GM19324 (cell line): ENCODE results near the gene NKX6-2.

Experiments
- ATAC-seq: cut with Tn5 transposase; IDR thresholded peaks from one replicate; pipeline ENCODE4 v1.9.1; 2021; ENCODE audit warnings: mild to moderate bottlenecking, moderate library complexity; ENCODE audit not compliant: unreplicated experiment, low FRiP score

The NKX6-2 gene

DNA sequence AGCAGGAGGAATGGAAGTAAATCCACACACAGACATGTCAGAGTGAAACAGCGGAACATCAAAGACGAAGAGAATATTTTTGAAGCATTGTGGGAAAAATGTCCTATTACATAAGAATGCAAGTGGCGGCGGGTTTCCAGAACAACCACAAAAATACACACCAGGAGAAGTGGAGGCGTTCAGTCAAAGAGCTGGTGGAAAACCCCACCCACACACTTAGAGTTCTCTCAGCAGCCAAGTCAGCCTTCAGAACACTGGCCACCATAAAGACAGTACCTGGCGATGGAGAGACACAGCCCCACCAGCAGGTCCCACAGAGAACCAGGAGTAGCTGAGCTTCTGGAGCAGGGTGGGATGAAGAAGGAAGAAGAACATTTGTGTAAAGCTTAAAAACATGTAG is 23.7 kb downstream of the NKX6-2 start:
- ATAC-seq: no peak

DNA sequence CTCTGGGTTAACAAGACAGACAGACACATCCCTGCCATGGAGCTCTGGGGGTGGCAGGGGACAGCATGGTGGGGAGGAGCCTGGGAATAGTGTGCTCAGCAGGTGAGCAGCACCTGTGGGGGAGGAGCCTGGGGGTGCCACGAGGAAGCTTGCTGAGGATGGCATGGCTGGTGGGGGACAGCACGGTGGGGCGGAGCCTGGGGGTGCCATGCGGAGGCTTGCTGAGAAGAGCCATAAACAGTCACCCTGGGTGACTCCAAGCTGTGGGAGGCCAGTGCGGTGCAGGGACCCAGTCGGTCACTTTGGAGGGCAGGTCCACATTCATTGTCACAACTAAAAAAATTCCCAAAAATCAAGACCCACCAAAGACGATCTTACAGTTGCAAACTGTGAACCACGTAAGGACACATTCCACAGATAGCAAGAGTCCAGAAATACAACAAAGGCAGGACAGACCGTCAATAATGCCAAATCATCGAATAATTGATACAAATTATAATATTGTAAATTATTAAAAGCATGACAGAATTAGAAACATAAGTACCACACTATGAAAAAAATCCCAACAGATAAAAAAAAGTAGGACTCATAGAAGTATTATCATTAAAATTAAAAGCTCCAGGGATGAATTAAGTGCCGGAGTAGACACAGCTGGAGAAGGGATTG is 24.4 kb downstream of the NKX6-2 start:
- no peak for ATAC-seq

DNA sequence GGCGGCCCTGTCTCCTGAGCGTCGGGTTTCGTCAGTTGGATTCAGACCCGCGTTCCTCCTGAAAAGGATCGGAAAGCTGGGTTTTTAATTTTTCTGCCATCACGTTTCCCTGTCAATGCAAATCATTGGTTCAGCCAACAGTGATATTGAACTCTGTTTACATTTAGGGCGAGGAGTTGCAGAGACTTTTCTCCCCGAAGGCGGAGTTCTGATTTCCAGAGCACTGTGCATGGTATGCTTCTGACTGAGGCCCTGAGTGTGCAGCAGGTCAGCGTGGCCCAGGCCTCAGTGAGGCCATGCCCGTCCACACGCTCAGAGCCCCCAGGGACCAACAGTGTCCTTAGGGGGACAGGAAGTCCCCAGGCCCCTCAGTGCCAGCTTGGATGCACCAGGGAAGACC is 27.1 kb downstream of the NKX6-2 start:
- ATAC-seq: no peak

DNA sequence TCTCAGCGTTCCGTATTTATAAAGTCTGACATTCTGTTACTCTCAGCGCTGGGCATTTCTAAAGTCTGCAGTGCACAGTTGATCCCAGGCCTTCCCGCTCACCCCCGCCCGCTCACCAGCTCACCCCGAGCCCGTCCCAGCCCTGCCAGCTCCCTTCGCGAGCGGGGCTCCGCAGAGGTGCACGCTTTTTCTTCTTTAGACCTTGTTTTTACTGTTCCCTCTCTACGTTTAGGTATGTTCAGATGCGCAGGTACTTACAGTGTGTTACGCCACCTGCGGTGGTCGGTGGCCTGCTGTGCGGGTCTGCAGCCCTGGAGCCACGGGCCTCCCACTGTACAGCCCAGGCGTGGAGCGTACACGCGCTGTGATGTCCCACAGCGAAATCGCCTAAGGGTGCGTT is 28.8 kb downstream of the NKX6-2 start:
- ATAC-seq: no peak

DNA sequence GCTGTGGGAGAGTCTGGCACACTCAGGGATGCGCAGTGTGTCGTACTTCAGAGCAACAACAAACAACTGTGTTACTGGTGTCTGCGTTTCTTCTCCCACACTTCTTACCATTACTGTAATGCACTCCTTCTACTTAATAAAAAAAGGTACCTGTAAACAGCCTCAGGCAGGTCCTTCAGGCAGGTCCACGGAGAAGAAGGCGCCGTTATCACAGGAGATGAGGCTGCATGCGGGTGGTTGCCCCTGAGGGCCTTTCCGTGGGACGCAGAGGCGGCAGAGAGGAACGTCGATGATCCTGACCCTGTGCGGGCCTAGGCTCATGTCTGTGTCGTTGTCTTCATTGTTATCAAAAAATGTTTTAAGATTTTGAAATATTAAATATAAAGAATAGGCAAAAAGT is 29.4 kb downstream of the NKX6-2 start:
- no peak for ATAC-seq

DNA sequence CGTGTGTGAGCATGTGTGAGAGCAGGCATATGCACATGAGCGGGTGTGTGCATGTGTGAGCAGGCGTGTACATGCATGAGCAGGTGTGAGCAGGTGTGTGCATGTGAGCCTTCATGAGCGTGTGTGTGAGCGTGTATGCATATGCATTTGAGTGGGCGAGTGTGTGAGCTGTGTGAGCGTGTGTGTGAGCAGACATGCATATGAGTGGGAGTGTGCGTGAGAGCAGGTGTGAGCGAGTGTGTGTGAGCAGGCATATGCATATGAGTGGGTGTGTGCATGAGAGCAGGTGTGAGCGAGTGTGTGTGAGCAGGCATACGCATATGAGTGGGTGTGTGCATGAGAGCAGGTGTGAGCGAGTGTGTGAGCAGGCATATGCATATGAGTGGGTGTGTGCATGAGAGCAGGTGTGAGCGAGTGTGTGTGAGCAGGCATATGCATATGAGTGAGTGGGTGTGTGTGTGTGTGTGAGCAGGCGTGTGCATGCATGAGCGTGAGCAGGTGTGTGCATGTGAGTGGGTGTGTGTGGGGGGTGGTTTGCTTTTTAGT is 30.7 kb downstream of the NKX6-2 start:
- no peak for ATAC-seq

DNA sequence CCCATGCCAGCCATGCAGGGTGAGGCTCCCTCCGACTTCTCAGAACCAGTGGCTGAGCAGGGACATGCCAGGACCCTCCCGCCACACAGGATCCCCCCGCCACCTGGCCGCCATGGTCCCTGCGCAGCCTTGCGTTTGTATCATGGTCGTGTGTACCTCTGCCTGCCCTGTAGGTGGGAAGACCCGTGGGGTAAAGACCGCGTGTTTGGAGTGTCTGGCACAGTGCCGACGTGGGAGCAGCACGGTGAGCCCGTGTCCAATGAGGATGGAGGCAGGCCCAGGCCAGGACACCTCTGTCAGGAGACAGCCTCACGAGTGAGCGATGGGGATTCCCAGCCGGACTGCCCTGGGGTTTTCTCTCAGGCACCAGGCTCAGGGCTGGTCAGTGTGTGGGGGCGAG is 31.9 kb downstream of the NKX6-2 start:
- no peak for ATAC-seq

DNA sequence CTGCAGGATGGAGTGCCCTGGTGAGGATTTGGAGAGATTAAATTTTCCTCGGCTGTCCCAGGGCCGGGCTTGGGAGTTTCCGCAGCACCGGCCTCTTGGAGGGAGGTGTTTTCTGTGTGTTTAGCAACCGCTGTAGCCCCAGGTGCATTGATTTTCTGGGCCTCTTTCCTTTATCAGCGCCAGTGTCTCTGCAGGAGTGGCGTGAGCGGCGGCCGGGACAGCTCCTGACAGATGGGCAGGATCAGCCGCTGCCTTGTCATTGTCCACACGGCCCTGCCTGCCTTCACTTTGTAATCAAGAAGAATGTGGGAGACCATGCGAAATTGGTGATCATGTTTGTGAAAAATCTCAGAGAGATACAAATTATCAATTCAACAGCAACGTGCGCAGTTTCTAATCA is 32.4 kb downstream of the NKX6-2 start:
- ATAC-seq: no peak

DNA sequence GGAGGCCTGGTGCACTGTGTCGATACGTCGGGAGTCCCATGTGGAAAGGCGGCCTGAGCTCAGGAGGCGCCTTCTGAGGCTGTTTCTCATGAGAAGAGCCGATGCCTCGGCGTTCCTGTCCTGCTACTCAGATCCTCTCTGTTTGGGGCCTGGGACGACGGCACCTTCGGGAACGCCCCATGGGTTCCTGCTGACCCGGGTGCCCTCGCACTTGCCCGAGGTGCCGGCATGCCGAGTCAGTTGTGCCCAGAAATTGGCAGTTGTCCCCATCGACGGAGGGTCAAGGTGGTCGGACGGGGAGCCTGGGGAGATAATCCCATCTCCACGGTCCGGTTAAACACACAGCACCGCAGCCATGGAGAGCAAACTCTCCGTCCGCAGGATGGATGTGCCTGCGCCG is 33.0 kb downstream of the NKX6-2 start:
- no peak for ATAC-seq

DNA sequence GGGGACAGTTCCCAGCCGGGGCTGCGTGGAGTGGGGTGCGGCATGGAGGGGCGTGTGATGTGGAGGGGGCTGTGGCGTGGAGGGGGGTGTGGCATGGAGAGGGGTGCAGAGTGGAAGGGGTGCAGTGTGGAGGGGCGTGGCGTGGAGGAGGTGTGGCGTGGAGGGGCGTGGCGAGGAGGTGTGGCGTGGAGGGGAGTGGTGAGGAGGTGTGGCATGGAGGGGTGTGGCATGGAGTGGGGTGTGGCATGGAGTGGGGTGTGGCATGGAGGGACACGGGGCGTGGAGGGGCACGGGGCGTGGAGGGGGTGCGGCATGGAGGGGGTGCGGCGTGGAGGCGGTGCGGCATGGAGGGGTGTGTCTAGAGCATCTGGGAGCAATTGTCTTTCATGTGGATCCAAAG is 33.6 kb downstream of the NKX6-2 start:
- ATAC-seq: no peak

DNA sequence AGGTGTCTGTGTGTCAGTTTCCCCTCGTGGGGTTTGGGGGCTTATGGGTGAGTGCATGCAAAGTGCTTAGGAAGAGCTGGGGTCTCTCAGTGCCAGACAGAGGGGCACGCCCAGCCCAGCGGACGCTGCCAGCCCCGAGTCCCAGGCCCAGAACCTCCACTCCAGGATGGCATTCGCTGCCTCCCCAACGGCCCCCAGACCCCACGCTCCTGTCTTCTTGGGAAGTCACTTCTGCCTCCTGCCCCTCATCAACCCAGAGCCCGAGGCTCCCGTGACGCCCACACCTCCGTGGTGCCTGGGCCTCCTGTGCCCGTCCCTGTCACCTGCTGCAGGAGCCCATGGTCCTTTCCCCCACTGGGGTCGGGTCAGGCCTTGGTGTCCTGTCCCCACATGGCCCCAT is 35.0 kb downstream of the NKX6-2 start:
- ATAC-seq: no peak

DNA sequence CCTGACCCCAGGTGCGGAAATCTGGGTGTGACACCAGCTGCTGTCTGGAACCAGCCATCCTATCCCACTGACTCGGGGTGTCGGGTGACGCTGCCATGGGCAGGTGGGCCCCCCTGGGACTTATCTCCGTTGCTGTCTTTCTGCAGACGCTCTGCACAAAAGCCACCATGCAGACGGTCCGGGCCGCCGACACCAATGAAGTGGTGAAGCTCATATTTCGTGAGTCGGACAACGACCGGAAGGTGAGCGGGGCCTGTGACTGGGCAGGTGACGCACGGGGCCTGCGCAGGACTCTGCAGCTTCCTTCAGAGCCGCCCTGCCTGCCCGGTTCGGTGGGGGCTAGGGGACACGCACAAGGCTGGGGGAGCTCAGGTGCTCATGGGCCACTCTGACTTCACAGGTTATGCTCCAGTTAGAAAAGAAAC is 36.6 kb downstream of the NKX6-2 start:
- ATAC-seq: no peak

DNA sequence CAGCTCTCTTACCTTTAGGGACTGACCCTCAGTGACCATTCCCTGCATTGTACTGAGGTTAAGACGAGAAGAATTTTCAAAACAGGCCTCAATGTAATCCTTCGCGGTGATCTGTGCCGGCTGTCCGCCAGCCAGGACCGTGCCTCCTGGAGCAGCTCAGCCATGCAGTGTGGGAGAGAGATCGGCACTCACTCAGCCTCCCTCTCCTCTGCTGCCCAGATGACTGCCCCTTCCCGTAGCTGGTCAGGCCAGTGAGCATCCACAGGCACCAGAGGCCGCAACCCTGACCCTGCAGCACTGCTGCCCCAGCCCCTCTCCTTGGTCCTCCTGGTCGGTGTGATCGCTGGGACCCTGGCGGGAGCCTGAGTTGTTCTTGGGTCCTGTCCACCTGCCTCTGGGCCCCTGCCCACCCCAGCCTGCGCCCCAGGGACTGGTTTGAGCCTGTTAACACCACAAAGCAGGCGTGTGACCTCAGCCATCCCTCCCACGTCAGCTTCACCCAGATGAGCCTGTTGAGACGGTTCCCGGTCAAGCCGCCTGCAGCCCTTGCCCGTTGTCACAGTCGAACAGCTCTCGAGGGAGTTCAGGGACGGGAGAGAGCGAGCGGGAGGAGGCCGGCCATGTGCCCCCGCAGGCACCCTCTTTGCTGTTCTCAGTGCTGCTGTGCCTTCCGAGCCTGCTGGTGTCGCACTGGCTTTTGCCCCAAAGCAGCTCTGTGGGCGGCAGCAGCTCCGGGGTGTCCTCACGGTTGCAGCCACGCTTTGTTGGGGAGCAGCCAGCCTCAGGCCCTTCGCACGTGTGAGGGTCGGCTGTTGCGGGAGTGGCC is 37.2 kb downstream of the NKX6-2 start:
- ATAC-seq: no peak

DNA sequence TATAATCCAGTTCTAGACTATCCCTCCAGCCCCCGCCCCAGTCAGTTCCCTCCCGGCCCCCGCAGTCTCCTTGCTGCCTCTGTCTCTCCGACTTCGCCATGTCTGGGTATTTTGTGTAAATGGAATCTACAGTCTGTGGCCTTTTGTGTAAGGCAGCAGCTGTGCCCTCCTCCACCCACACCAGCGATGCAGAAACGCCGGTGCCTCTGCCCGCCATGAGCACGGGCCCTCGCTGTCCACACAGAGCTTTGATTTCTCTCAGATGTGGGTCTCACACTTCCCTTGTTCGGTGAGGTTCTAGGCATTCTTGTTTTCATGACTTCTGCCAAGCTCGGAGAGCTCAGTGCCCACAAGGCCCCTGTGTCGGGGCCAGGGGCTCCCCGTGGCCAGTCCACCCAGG is 37.8 kb downstream of the NKX6-2 start:
- ATAC-seq: no peak

DNA sequence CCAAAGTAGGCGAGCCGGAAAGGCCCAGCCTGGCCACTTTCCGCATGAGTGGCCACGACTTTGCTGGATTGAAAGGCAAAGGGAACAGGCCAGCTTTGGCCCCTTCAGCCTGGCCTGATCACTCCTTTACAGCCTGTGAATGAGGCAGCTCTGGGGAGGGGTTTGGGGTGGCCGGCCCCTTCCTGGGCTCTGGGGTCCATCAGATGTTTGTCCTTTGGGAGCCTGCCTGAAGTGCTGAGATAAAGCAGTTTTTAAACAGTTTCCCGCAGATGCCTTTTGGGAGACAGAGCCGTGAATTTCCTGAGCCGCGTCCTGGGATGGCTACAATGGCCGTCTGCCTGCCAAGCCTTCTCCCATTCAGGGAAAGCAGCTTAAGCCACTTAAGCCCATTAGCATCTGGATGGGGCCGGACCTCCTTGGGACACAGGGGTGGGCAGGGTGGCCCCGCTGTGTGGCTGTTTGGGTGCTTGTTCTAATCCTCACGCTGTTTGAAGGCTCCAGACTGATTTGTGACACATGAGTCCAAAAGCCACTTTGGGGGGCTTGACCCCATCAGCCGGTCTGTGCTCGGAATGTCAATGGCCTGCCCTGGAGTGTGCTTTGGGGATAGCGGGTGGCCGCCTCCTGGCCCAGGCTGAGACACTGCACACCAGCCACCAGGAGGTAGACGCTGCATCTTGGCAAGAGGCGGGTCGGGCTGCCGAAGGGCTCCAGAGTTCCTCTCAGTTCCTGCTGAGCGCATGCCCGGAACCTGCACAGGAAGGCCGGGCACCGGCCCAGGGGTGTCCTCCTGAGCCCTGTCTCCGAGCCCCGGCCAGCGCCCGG is 38.9 kb downstream of the NKX6-2 start:
- ATAC-seq: no peak

DNA sequence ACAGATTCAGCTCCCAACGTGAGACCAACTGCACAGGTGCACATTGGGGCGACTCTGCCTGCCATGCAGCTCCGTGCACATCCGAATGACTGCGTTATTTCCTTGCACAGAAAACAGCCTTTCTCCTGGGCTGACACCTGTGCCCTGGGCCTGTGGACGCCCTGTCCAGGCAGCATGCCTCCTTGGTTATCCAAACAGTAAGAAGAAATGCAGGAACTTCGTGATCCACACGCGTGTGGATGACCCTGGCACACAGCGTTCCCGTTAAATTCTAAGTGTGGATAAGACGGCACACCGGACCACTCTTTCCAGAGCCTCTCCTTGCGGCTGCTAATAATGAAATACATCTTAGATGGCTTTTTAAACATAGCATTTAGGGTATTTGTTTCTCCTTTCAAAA is 39.6 kb downstream of the NKX6-2 start:
- no peak for ATAC-seq

DNA sequence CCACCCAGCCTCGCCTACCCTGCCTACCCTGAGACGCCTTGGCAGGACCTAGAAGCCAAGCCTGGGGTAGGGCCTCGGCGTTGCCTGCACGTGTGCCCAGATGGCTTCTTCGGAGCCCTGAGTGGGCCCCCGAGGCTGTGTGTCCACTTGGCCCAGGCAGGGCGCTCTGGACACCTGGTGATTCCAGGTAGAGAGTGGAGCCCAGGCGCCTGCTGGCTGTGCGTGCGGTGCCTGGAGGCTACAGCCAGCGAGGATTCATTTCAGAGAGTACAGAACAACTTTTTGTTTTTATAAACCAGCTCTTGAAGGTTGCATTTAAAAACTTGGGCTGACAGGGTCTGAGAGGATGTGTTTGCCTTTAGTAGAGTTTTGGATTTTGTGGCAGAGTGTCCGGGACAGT is 40.0 kb downstream of the NKX6-2 start:
- no peak for ATAC-seq

DNA sequence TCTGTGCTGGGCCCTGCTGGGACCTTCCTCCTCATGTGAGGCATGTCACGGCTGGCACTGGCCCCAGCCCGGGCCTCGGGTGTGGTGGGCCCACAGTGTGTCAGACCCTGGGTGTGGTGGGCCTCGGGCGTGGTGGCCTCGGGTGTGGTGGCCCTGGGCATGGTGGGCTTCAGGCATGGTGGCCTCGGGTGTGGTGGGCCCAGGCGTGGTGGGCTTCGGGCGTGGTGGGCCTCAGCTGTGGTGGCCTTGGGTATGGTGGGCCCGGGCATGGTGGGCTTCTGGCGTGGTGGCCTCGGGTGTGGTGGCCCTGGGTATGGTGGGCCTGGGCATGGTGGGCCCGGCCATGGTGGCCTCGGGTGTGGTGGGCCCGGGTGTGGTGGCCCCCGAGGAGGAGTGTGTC is 40.4 kb downstream of the NKX6-2 start:
- ATAC-seq: no peak

DNA sequence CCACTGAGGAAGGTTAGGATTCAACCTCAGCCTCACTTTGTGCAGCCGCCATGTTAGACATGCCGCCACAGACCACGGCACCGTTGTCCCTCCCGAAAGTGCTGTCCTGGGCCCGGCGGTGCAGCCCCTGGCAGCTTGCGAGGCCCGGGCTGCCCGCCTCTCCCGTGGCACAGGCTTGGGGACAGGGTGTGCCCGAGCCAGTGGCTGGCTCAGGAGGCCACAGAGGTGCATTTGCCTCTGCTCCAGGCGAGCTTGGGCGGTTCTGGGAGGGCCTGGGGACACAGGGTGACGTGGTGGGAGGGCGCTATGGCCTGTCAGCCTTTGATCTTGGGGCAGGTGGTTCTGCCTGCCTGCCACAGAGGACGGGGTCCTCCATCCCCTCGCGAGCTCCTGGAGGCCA is 41.1 kb downstream of the NKX6-2 start:
- no peak for ATAC-seq

DNA sequence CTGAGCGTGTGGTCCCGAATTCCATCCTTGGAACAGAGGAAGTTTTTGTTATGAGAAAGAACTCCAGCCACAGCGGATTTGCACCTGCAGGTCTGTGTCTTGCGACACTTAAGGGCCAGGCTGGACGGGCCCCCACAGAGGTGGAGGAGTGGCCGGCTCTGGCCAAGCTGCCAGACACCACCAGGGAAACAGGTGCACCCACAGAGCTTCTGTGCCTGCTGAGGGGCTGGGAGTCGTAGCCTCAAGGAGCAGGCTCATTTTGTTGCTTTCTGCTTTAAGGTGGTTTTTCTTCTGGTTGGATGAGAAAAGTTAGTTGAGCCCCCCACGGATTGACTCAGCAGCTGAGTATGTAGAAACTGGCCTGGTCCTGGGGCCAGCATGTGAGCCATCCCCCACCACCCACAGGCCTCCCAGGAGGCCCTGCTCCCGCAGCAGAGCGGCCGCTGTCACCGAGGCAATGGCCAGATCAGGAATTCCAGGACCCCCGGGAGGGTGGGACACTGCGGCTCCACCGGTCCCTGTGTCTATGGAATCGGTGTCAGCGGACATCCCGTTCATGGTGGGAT is 41.9 kb downstream of the NKX6-2 start:
- ATAC-seq: no peak
